ENCODE measurements around the gene ANKS3. TPM values are rescaled to one million over a fixed set of nuclear protein-coding genes. Genes with fewer than 3 reads are reported as not detected.

Gene ANKS3
- total RNA-seq, 1 experiment from 2014 or later: 26.6 TPM

DNA sequence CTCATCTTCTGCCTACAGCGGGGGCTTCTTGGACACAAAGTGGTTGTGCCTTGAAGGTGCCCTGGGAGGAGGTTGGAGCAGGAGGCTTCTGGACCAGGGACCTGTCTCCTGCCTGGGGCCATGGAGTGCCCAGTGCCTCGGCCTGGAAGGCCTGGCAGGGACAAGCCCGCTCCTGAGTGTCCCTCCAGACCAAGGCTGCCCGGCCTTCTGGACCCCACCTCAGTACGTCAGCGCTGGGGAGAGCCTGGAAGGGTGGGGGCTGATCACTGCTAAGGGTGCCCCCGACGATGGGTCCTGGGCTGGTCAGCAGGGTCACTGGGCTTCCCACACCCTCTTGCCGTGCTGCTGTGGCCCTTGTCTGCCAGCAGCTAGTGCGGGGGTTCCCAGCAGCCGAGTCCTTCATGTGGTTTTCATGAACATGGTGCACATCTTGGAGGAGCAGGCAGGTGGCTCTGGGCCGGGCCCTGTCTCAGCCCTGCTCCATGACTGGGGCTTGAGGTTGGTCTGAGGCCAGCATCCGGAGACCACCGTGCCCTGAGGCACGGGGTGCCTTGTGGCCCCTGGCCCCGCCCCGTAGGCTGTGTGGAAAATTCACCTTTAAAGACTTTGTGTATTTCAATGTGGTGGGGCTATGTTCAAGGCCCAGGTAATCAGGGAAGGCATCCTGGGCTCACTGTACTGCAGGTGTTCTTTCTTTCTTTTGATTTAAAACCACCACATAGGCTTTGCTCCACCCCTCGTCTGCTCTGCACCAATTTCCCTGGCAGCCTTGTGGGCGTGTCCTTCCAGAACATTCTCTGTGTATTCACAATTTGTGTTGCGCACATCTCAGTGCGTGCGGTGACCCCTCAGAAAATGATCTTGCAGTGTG, 87.1 kb downstream of the ANKS3 start:
- intact Hi-C loops (cut with micrococcal nuclease; ENCODE audit: unreplicated experiment): no loop called here
- Histone ChIP-seq H3K9me3 (ENCODE audit: control insufficient read depth, insufficient read depth, low read depth, low read length) (no peaks in the 10 kb centered on the region), H3K27me3 (ENCODE audit: control insufficient read depth, insufficient read depth, low read length) (no peaks in the 10 kb centered on the region), H3K4me3 (ENCODE audit: low read depth in 2 of 2, low read length in 2 of 2) (no peak overlapping the region), H3K27ac (ENCODE audit: low read length) (no peak overlapping the region), H3K36me3 (ENCODE audit: control insufficient read depth, insufficient read depth, low read length) (no peaks in the 10 kb centered on the region), H3K4me1 (ENCODE audit: control insufficient read depth, insufficient read depth, low read length) (no peaks in the 10 kb centered on the region)
- in situ Hi-C loops (cut with HindIII; ENCODE audit: low pct_unique_long_range_greater_than_20kb, low sequenced_read_pairs): no loop called here
- ATAC-seq (no peak), DNase-seq (ENCODE audit: low read depth, low spot score) (no peak)
- BruUV-seq (replicated peaks): no TSS peak
- TF ChIP-seq, protein P1, sequence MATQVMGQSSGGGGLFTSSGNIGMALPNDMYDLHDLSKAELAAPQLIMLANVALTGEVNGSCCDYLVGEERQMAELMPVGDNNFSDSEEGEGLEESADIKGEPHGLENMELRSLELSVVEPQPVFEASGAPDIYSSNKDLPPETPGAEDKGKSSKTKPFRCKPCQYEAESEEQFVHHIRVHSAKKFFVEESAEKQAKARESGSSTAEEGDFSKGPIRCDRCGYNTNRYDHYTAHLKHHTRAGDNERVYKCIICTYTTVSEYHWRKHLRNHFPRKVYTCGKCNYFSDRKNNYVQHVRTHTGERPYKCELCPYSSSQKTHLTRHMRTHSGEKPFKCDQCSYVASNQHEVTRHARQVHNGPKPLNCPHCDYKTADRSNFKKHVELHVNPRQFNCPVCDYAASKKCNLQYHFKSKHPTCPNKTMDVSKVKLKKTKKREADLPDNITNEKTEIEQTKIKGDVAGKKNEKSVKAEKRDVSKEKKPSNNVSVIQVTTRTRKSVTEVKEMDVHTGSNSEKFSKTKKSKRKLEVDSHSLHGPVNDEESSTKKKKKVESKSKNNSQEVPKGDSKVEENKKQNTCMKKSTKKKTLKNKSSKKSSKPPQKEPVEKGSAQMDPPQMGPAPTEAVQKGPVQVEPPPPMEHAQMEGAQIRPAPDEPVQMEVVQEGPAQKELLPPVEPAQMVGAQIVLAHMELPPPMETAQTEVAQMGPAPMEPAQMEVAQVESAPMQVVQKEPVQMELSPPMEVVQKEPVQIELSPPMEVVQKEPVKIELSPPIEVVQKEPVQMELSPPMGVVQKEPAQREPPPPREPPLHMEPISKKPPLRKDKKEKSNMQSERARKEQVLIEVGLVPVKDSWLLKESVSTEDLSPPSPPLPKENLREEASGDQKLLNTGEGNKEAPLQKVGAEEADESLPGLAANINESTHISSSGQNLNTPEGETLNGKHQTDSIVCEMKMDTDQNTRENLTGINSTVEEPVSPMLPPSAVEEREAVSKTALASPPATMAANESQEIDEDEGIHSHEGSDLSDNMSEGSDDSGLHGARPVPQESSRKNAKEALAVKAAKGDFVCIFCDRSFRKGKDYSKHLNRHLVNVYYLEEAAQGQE (IDR thresholded peaks at IDR 0.05; ENCODE audit: insufficient read depth in 1 of 2, low read depth in 2 of 2, low read length in 1 of 2): no peak
- ChIA-PET CTCF (no interaction called here), POLR2A (no interaction called here)

Small RNA genes within 50 kb of the gene (microRNA-seq; reads per million reads assigned to microRNA genes)
- not detected for gene MIR6769A (ENCODE audit: unreplicated experiment)

Other genes with a start within 250 kb of the ANKS3 start
- gene CDIP1, start 195.5 kb downstream of the ANKS3 start, total RNA-seq (2021; ENCODE audit: unreplicated experiment): 26.8 TPM
- gene C16orf96, start 177.9 kb downstream of the ANKS3 start, total RNA-seq (2021; ENCODE audit: unreplicated experiment): 0.15 TPM
- gene UBALD1, start 119.4 kb downstream of the ANKS3 start, total RNA-seq (2021; ENCODE audit: unreplicated experiment): 29.9 TPM
- 59.7 TPM for gene MGRN1, start 109.4 kb downstream of the ANKS3 start, total RNA-seq (2021; ENCODE audit: unreplicated experiment)
- 42.9 TPM for gene NUDT16L1, start 40.7 kb downstream of the ANKS3 start, total RNA-seq (2021; ENCODE audit: unreplicated experiment)
- gene DNAAF8, start 266 bp upstream of the ANKS3 start, total RNA-seq (2021; ENCODE audit: unreplicated experiment): 2.3 TPM
- 25.8 TPM for gene ZNF500, start 32.9 kb upstream of the ANKS3 start, total RNA-seq (2021; ENCODE audit: unreplicated experiment)
- gene SEPTIN12, start 54.1 kb upstream of the ANKS3 start, total RNA-seq (2021; ENCODE audit: unreplicated experiment): not detected
- gene SMIM22, start 61.1 kb upstream of the ANKS3 start, total RNA-seq (2021; ENCODE audit: unreplicated experiment): not detected
- gene ROGDI, start 68.4 kb upstream of the ANKS3 start, total RNA-seq (2021; ENCODE audit: unreplicated experiment): 31.9 TPM
- gene GLYR1, start 113.0 kb upstream of the ANKS3 start, total RNA-seq (2021; ENCODE audit: unreplicated experiment): 111 TPM
- gene UBN1, start 113.2 kb upstream of the ANKS3 start, total RNA-seq (2021; ENCODE audit: unreplicated experiment): 63.1 TPM
- 89.4 TPM for gene PPL, start 202.9 kb upstream of the ANKS3 start, total RNA-seq (2021; ENCODE audit: unreplicated experiment)
- 0.26 TPM for gene SEC14L5, start 224.1 kb upstream of the ANKS3 start, total RNA-seq (2021; ENCODE audit: unreplicated experiment)

Data from Panc1 (cell line).